Effector memory CD4-positive, alpha-beta T cell (primary cell): ENCODE measurements around the gene NRG2.
A peak's percentile ranks its signal among the peaks of the same experiment; 100 is the strongest.

Experiments
- DNase-seq, 3 donors: peaks; one replicate each; pipeline ENCODE4 v3.0.0-alpha.2; 2020
- H3K27ac ChIP-seq: 2 replicates; pipeline ENCODE4 v1.7.0; 2013; ENCODE audit warnings: mild to moderate bottlenecking, low read length, moderate library complexity; ENCODE audit not compliant: insufficient read depth, poor library complexity, severe bottlenecking
- H3K27me3 ChIP-seq: replicated peaks from 2 replicates; pipeline ENCODE4 v1.7.0; 2013; ENCODE audit warnings: mild to moderate bottlenecking, low read length; ENCODE audit not compliant: insufficient read depth, control insufficient read depth, poor library complexity, severe bottlenecking
- H3K36me3 ChIP-seq: 2 replicates; pipeline ENCODE4 v1.7.0; 2013; ENCODE audit warnings: mild to moderate bottlenecking, low read length, moderate library complexity; ENCODE audit not compliant: control insufficient read depth, insufficient read depth
- H3K4me1 ChIP-seq: 2 replicates; pipeline ENCODE4 v1.7.0; 2013; ENCODE audit warnings: low read length, mild to moderate bottlenecking; ENCODE audit not compliant: control insufficient read depth, insufficient read depth, poor library complexity, severe bottlenecking
- H3K4me3 ChIP-seq: 2 replicates; pipeline ENCODE4 v1.7.0; 2013; ENCODE audit warnings: low read length, low read depth, mild to moderate bottlenecking; ENCODE audit not compliant: insufficient read depth, poor library complexity, severe bottlenecking
- H3K9me3 ChIP-seq: 2 replicates; pipeline ENCODE4 v1.7.0; 2013; ENCODE audit warnings: mild to moderate bottlenecking, low read length, moderate library complexity; ENCODE audit not compliant: control insufficient read depth
- total RNA-seq, 3 donors: gene quantifications; one replicate each; lab custom pipeline; 2026; lab: John Stamatoyannopoulos, UW

NRG2 gene
- 0.17 to 0.35 (median 0.19) reads per million in 3 donors for total RNA-seq

DNA sequence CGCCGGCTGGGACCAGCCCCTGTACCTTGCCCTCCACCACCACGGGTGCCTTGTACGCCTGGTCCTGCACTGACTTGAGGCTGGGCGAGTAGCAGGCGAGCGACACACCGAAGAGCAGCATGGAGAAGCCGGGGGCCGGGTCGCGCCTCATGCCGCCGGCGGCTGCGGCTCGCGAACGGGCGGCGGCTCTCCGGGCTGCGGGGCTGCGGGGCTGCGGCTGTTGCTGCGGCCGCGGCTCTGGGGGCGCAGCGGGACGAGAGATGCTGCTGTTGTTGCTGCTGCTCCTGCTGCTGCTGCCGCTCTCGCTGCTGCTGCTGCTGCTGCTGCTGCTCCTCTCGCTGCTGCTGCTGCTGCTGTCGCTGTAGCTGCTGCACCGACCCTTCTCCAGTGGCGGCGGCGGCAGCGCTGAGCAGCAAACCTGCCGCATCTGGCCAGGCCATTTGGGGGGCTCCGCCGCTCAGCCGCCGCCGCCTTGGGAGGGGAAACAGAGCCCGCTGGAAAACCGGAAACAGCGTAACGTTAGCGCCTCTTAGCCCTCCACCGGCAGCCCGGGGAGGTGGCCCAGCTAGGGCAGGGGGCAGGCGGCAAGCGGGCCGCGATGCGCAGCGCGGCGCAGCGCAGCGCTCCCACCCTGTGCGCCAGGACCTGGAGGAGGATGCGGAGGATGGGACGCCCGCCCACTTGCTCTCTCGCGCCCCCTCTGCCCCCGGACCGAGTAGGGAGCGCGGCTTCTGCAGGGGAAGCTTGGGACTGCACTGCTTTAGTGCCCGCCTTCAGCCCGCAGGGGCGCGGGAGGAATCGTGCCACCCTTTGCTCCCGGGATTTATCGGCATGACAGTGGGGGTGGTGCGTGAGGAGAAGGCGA is at the start of gene NRG2:
Gene NRG2, minus strand, starts transcription at position 657 of the 865 bp plus-strand sequence.
- peaks cover 14% of the 10 kb centered on the region for H3K27me3 ChIP-seq
- no peaks in the 10 kb centered on the region for H3K9me3 ChIP-seq
- no peak within 1 kb of the TSS for H3K27ac ChIP-seq
- H3K4me1 ChIP-seq: peaks cover 13% of the 10 kb centered on the region
- peak; percentile 10 to 41 (median 30) for DNase-seq
- H3K36me3 ChIP-seq: no peaks in the 10 kb centered on the region
- H3K4me3 ChIP-seq: peak within 1 kb of the TSS; percentile 54

DNA sequence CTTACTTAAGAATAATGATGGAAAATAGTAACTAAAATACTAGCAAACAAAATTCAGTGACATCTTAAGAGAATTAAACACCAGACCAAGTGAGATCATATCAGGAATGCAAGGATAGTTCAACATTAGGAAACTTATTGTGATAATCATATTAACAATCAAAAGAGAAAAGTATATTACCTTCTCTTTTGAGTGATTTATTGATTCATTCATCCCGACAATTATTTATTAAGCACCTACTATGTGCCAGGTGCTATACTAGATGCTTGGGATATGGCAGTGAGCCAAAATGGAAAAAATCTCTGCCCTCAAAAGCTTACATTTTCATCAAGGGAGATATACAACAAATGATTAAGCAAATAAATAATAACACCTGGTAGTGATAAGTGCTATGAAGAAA is 47.2 kb upstream of the NRG2 start:
- Histone ChIP-seq H3K36me3 (no peaks in the 10 kb centered on the region), H3K4me1 (no peaks in the 10 kb centered on the region), H3K27me3 (no peaks in the 10 kb centered on the region), H3K9me3 (no peaks in the 10 kb centered on the region), H3K4me3 (no peak overlapping the region), H3K27ac (no peak overlapping the region)
- no peak for DNase-seq

DNA sequence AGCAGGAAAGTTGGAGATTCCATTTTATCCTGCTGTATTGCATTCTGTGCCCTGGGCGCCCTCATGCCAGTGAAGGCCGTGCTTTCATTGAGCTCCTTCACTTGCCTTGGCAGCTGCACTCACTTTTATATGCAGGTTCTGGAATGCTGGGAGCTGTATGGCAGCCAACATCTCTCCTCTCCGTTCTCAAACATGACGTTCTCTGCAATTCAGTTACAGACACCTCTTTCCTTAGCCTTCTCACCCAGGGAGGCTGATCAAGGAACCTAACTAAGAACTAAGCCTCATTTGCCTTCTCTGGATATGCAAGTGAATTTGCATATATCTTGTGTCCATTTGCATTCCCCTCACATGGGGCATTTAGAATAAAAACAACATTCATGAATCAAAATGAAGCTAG is 41.4 kb upstream of the NRG2 start:
- Histone ChIP-seq H3K27ac (no peak overlapping the region), H3K36me3 (no peaks in the 10 kb centered on the region), H3K4me3 (no peak overlapping the region), H3K9me3 (no peaks in the 10 kb centered on the region), H3K4me1 (no peaks in the 10 kb centered on the region), H3K27me3 (no peaks in the 10 kb centered on the region)
- DNase-seq: no peak

DNA sequence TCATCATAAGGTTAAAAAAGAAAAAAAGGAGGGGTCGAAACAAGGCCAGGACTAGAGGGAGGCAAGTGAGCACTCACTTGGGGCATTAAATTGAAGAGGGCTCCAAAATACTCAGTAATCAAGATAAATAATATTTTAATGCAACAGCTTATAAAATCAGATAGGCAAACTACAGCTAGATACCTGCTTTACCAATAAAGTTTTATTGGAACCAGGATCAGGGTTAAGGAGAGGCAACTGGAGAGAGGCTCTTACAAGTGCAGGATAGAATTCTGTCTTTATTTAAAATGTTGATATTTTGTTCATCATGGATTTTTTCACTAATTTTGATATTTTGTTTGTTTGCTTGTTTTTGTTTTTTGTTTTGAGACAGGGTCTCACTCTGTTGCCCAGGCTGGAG is 40.6 kb upstream of the NRG2 start:
- DNase-seq: no peak
- Histone ChIP-seq H3K9me3 (no peaks in the 10 kb centered on the region), H3K36me3 (no peaks in the 10 kb centered on the region), H3K4me1 (no peaks in the 10 kb centered on the region), H3K27ac (no peak overlapping the region), H3K27me3 (no peaks in the 10 kb centered on the region), H3K4me3 (no peak overlapping the region)

DNA sequence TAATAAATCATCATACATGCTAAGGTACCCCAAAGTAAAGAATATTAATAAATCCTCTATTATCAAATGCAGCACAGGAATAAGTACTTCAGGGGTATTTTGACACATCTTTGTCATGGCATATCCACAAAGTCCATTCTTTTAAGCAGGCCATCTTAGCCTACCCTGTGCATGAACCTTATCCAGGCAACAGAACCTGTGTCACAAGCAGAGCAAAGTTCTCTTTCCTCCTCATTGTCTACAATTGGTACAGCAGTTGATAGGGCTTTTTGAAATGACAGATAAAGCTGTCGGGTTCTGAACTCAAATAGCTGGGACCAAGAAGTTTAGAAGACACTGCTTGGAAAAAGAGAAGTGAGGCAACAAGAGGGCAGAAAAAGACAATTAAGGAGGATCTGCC is 40.0 kb upstream of the NRG2 start:
- Histone ChIP-seq H3K4me1 (no peaks in the 10 kb centered on the region), H3K36me3 (no peaks in the 10 kb centered on the region), H3K9me3 (no peaks in the 10 kb centered on the region), H3K4me3 (no peak overlapping the region), H3K27me3 (no peaks in the 10 kb centered on the region), H3K27ac (no peak overlapping the region)
- DNase-seq: no peak

- no peak overlapping the region for H3K4me3 ChIP-seq
- peaks cover 8% of the 10 kb centered on the region for H3K27me3 ChIP-seq
- no peak overlapping the region for H3K27ac ChIP-seq
- no peaks in the 10 kb centered on the region for H3K9me3 ChIP-seq
- no peak for DNase-seq
- no peaks in the 10 kb centered on the region for H3K4me1 ChIP-seq
- no peaks in the 10 kb centered on the region for H3K36me3 ChIP-seq
These were observed 33.7 kb upstream of the NRG2 start for GRCh38 chr5:140076788-140077187.

DNA sequence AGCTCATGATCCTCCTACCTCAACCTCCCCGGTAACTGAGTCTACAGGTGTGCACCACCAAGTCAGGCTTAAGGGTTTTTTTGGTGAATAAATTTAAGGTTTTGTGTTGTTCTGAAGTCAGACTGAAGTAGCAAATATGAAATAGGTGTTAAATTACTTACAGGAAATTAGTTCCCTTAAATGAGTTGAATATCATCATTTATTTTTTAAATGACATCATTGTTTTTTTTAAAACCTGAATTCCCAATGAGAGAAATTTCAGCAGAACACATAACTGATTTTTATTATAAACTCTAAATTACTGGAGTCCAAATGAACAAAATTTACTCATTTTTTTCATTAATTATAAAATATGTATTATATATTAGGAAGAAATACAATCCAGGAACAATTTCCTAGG is 33.0 kb upstream of the NRG2 start:
- Histone ChIP-seq H3K4me1 (no peaks in the 10 kb centered on the region), H3K9me3 (no peaks in the 10 kb centered on the region), H3K4me3 (no peak overlapping the region), H3K27me3 (peaks cover 8% of the 10 kb centered on the region), H3K27ac (no peak overlapping the region), H3K36me3 (no peaks in the 10 kb centered on the region)
- DNase-seq: no peak

GRCh38 chr5:140075371-140075770 is 32.3 kb upstream of the NRG2 start:
- H3K36me3 ChIP-seq: no peaks in the 10 kb centered on the region
- peaks cover 8% of the 10 kb centered on the region for H3K27me3 ChIP-seq
- no peak overlapping the region for H3K27ac ChIP-seq
- no peak for DNase-seq
- no peak overlapping the region for H3K4me3 ChIP-seq
- no peaks in the 10 kb centered on the region for H3K4me1 ChIP-seq
- H3K9me3 ChIP-seq: no peaks in the 10 kb centered on the region

- no peak for DNase-seq
- H3K4me3 ChIP-seq: no peak overlapping the region
- H3K36me3 ChIP-seq: no peaks in the 10 kb centered on the region
- peaks cover 8% of the 10 kb centered on the region for H3K27me3 ChIP-seq
- no peaks in the 10 kb centered on the region for H3K4me1 ChIP-seq
- no peaks in the 10 kb centered on the region for H3K9me3 ChIP-seq
- H3K27ac ChIP-seq: no peak overlapping the region
These were observed 30.2 kb upstream of the NRG2 start for GRCh38 chr5:140073296-140073695.

GRCh38 chr5:140072812-140073211 is 29.7 kb upstream of the NRG2 start:
- Histone ChIP-seq H3K27ac (no peak overlapping the region), H3K36me3 (no peaks in the 10 kb centered on the region), H3K4me3 (no peak overlapping the region), H3K4me1 (no peaks in the 10 kb centered on the region), H3K27me3 (peaks cover 8% of the 10 kb centered on the region), H3K9me3 (no peaks in the 10 kb centered on the region)
- no peak for DNase-seq
